Astrocyte of the spinal cord (primary cell): ENCODE data around the gene SV2C.
"Not testable (repeated sequence)": the region's sequence is repeated elsewhere in the genome, so short reads cannot be mapped to it uniquely, and the experiment has no call there.

Source experiments
- DNase-seq: peaks from one replicate; pipeline ENCODE4 v3.0.0; 2011; ENCODE audit warnings: low read depth, low spot score
- H3K4me3 ChIP-seq: 2 replicates; pipeline ENCODE4 v1.5.1; 2011; ENCODE audit warnings: low read depth, mild to moderate bottlenecking, low read length, moderate library complexity
- CTCF ChIP-seq: IDR thresholded peaks from 2 replicates; pipeline ENCODE4 v1.5.1; 2012; ENCODE audit warnings: low read depth, mild to moderate bottlenecking, low read length, inconsistent platforms
- in situ Hi-C: cut with HindIII; loops from 2 replicates; pipeline ENCODE4 v1.10.0; 2017; ENCODE audit warnings: low sequenced_read_pairs

Gene SV2C

GRCh38 chr5:76084496-76085242 is 1.5 kb downstream of the SV2C start:
- H3K4me3 ChIP-seq, result no peak overlapping the region
- in situ Hi-C loops, result no loop called here
- no peak for DNase-seq
- TF ChIP-seq CTCF, result no peak

- no peak overlapping the region for H3K4me3 ChIP-seq
- in situ Hi-C loops, result no loop called here
- TF ChIP-seq CTCF, result no peak
- DNase-seq, result no peak
These were observed 2.0 kb downstream of the SV2C start for GRCh38 chr5:76085243-76085579.

GRCh38 chr5:76086095-76086494 is 2.9 kb downstream of the SV2C start:
- TF ChIP-seq CTCF, result no peak
- in situ Hi-C loops, result no loop called here
- H3K4me3 ChIP-seq, result no peak overlapping the region
- DNase-seq, result no peak

- H3K4me3 ChIP-seq, DNase-seq, in situ Hi-C loops: not testable (repeated sequence)
These were observed 6.0 kb downstream of the SV2C start for GRCh38 chr5:76089156-76089555.

- no peak for TF ChIP-seq CTCF
- in situ Hi-C loops, result no loop called here
- DNase-seq, result no peak
- no peak overlapping the region for H3K4me3 ChIP-seq
These were observed 8.2 kb downstream of the SV2C start for GRCh38 chr5:76091351-76091750.

- H3K4me3 ChIP-seq, result no peak overlapping the region
- no peak for DNase-seq
- TF ChIP-seq CTCF, result no peak
- in situ Hi-C loops, result no loop called here
These were observed 16.1 kb downstream of the SV2C start for GRCh38 chr5:76099286-76099702.

- no peak for TF ChIP-seq CTCF
- in situ Hi-C loops, result no loop called here
- DNase-seq, result no peak
- H3K4me3 ChIP-seq, result no peak overlapping the region
These were observed 16.6 kb downstream of the SV2C start for GRCh38 chr5:76099756-76100155.
